Brain microvascular endothelial cell (primary cell): ENCODE results near the gene SLC22A2.

Experiments used
- DNase-seq: peaks from one replicate; pipeline ENCODE4 v3.0.0-alpha.2; 2020
- H3K27ac ChIP-seq: fragments of 250-450 bp; sonication (Bioruptor Pico); 2 replicates; pipeline ENCODE4 v1.5.1; 2020; ENCODE audit warnings: mild to moderate bottlenecking, moderate library complexity
- H3K27me3 ChIP-seq: fragments of 250-450 bp; sonication (Bioruptor Pico); replicated peaks from 2 replicates; pipeline ENCODE4 v1.5.1; 2020; ENCODE audit warnings: mild to moderate bottlenecking
- H3K36me3 ChIP-seq: fragments of 250-450 bp; sonication (Bioruptor Pico); replicated peaks from 2 replicates; pipeline ENCODE4 v1.5.1; 2020; ENCODE audit warnings: mild to moderate bottlenecking
- H3K4me3 ChIP-seq: 2 replicates; pipeline ENCODE4 v1.5.1; 2011; ENCODE audit warnings: low read depth, mild to moderate bottlenecking, control low read depth, low read length, moderate library complexity
- in situ Hi-C: cut with HindIII; loops from 2 replicates; pipeline ENCODE4 v1.10.0; 2017; ENCODE audit warnings: low sequenced_read_pairs, low pct_ligation_motif_present
- TF ChIP-seq, protein P1 (sequence below): IDR thresholded peaks from 2 replicates; pipeline ENCODE4 v1.5.1; 2011; ENCODE audit warnings: low read depth, mild to moderate bottlenecking, moderate library complexity, low read length, control low read depth, inconsistent platforms; ENCODE audit errors: missing control alignments

SLC22A2 gene

DNA sequence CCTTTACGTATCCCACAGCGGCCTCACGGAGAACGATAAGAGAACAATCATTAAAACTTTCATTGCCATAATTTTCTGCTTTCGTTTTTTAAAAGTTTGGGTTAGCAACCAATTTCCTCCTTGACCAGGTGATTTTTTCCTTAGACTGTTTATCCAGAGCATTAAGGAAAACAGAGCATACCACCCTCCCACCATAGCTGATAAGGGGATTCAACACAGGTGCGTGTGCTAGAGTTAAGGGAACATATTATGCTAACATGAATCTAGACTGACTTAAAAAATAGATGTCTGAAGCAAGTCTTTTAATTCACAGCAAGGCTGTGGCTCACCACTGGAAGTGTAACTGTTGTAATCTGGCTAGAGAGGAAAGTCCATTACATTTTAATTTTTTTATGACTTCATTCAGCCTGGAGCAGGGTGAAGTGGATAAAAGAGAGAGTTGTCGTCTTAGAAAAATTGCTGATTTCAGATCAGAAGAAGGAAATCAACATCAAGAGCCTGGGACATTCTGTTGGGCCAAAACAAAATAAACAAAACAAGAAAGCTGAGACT lies 5.5 kb upstream of the SLC22A2 start:
- Histone ChIP-seq H3K4me3 (no peak overlapping the region), H3K27me3 (no peaks in the 10 kb centered on the region), H3K27ac (no peak overlapping the region), H3K36me3 (no peaks in the 10 kb centered on the region)
- DNase-seq, result no peak
- TF ChIP-seq, protein P1, sequence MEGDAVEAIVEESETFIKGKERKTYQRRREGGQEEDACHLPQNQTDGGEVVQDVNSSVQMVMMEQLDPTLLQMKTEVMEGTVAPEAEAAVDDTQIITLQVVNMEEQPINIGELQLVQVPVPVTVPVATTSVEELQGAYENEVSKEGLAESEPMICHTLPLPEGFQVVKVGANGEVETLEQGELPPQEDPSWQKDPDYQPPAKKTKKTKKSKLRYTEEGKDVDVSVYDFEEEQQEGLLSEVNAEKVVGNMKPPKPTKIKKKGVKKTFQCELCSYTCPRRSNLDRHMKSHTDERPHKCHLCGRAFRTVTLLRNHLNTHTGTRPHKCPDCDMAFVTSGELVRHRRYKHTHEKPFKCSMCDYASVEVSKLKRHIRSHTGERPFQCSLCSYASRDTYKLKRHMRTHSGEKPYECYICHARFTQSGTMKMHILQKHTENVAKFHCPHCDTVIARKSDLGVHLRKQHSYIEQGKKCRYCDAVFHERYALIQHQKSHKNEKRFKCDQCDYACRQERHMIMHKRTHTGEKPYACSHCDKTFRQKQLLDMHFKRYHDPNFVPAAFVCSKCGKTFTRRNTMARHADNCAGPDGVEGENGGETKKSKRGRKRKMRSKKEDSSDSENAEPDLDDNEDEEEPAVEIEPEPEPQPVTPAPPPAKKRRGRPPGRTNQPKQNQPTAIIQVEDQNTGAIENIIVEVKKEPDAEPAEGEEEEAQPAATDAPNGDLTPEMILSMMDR, result no peak
- in situ Hi-C loops, result no loop called here

DNA sequence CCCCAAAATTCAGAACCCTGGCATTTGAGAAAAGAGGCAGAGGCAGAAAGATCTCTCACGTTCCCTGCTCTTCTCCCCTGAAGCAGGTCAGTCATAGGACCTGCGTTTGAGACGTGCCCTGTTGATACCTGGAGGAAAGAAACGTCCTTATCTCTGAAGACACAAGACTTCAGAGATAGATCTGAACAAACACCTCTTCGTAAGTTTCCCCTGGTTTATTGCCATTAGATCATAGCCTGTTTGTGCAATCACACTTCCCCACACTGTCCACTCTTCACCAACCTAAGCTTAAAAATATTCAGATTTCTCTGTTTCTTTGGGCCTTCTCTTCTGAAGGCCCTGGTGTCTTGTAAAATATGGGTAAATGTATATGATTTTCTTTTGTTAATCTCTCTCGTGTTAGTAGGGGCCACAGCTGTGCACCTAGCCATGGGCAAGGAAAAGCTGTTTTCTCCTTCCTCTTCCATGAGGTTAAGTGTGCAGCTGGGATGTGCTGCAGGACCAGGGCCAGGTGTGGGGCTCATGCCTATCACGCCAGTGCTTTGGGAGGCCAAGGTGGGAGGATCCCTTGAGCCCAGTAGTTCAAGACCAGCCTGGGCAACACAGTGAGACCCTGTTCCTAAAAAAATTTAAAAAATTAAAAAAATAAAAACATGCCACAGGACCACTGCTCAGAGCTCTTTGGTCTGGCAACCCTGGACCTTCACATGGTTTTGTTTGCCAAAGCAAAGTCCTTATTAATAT lies 4.7 kb upstream of the SLC22A2 start:
- no peaks in the 10 kb centered on the region for H3K36me3 ChIP-seq
- H3K27me3 ChIP-seq, result no peaks in the 10 kb centered on the region
- H3K27ac ChIP-seq, result no peak overlapping the region
- TF ChIP-seq, protein P1, result no peak
- no peak overlapping the region for H3K4me3 ChIP-seq
- in situ Hi-C loops, result no loop called here
- no peak for DNase-seq

DNA sequence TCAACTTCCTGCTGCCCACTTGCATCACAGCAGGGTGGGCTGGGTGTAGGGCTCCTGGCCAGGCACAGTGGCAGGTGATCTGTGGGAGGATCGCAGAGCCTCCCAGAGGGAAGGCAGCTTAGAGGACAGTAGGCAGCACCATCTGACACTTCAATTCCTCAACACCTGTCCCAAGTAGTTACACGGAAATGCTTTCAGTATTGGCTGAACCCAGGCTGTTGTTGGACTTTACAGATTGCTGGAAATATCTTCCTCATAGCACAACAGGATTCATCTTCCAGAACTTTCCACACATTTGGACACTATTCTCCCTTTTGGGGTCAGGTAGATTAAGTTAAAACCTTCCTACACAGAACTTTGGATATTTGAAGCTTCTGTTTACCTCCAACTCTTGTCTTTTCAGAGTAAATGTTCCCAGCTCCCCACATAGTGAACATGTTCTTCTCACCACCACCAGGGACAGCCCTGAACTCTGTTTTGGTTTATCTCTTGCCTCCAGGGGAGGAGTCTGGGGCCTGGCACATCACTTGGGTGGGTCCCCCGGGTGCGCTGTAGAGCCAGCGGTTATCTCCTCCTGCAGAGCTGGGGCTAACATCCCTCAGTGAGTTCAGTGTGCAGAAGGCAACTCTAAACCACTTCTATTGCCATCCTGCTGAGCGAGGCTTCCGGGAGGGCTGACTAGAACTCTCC lies 3.5 kb upstream of the SLC22A2 start:
- no peak overlapping the region for H3K4me3 ChIP-seq
- no peak for DNase-seq
- TF ChIP-seq, protein P1, result no peak
- in situ Hi-C loops, result no loop called here
- no peaks in the 10 kb centered on the region for H3K36me3 ChIP-seq
- H3K27me3 ChIP-seq, result no peaks in the 10 kb centered on the region
- no peak overlapping the region for H3K27ac ChIP-seq

DNA sequence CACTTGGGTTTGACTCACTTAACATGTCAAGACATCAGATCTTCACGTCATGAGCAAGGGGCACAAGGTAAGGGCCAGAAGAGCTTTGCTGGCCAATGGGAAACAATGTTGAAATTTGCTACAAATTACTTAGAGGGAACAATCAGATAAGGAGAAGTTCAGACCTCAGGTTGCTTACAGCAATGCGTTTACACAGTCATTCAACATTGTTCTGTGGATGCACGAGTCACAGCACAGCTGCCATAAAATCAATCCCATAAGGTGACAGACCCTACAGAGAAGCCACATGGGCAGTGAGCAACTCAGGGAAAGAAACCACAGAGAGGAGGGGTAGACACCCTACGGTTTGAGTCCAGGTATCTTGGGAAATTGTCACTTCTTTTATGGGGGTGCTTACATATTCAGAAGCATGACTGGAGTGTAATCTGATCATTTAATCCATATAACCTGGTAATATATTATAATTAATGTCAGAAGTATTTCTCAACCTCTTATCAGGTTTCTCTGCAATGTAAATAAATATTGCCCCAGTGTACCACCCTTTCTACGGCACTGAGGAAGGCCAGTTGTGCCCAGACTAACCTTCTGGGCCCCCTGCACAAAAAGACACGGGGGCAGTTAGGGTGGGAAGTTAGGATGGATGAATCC lies 2.3 kb upstream of the SLC22A2 start:
- in situ Hi-C loops, result no loop called here
- no peak overlapping the region for H3K4me3 ChIP-seq
- H3K27me3 ChIP-seq, result no peaks in the 10 kb centered on the region
- no peaks in the 10 kb centered on the region for H3K36me3 ChIP-seq
- no peak for DNase-seq
- no peak overlapping the region for H3K27ac ChIP-seq
- TF ChIP-seq, protein P1, result no peak

DNA sequence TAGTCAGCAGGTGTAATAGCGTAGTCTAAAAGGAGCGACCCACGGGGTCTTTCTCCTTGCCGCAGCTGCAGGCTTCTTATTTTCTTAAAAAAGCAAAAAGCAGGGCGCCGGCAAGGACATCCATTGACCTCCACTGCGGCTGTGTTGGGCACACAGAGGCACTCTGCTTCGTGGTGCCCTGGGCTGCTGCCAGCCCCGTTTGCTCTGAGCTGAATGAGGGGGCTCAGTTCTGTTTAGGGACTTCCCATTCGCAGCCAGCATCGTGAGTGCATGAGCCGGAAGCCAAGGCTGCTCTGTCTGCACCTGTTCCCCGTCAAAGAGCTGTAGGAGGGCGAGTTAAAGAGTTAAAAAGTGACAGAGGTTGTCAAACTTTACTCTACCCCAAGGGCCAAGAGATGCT lies 1.7 kb upstream of the SLC22A2 start:
- Histone ChIP-seq H3K27me3 (no peaks in the 10 kb centered on the region), H3K27ac (no peak overlapping the region), H3K4me3 (no peak overlapping the region), H3K36me3 (no peaks in the 10 kb centered on the region)
- TF ChIP-seq, protein P1, result no peak
- no peak for DNase-seq
- in situ Hi-C loops, result no loop called here
